DOHH2 (cell line): Measurements from ENCODE around the gene PDE8B.

Experiments used
- H3F3A ChIP-seq: fragments of 200-600 bp; sonication (generic), shearing (Covaris generic); 2 replicates; pipeline ENCODE4 v1.6.0; 2016; ENCODE audit warnings: antibody characterized with exemption, mild to moderate bottlenecking; ENCODE audit not compliant: control insufficient read depth, insufficient read depth
- H3K27ac ChIP-seq: fragments of 200-600 bp; sonication (generic); 2 replicates; pipeline ENCODE4 v1.5.1; 2014; ENCODE audit warnings: low read depth, mild to moderate bottlenecking, low read length, moderate library complexity
- H3K27me3 ChIP-seq: fragments of 200-600 bp; sonication (generic); 2 replicates; pipeline ENCODE4 v1.6.1; 2014; ENCODE audit warnings: mild to moderate bottlenecking, low read length, mixed read lengths; ENCODE audit not compliant: control insufficient read depth
- H3K36me3 ChIP-seq: fragments of 200-600 bp; sonication (generic); 2 replicates; pipeline ENCODE4 v1.6.1; 2014; ENCODE audit warnings: mild to moderate bottlenecking, low read length, moderate library complexity, mixed read lengths; ENCODE audit not compliant: control insufficient read depth
- H3K4me1 ChIP-seq: fragments of 200-600 bp; sonication (generic); 2 replicates; pipeline ENCODE4 v1.6.1; 2014; ENCODE audit warnings: mild to moderate bottlenecking, low read length, mixed read lengths; ENCODE audit not compliant: control insufficient read depth
- H3K4me2 ChIP-seq: fragments of 200-600 bp; sonication (generic); 2 replicates; pipeline ENCODE4 v1.6.0; 2014; ENCODE audit warnings: mild to moderate bottlenecking, low read length, moderate library complexity
- H3K4me3 ChIP-seq: fragments of 200-600 bp; sonication (generic); 2 replicates; pipeline ENCODE4 v1.5.1; 2014; ENCODE audit warnings: mild to moderate bottlenecking, low read length, mixed read lengths
- H3K79me2 ChIP-seq: fragments of 200-600 bp; sonication (generic); 2 replicates; pipeline ENCODE4 v1.6.1; 2014; ENCODE audit warnings: mild to moderate bottlenecking, low read length, mixed read lengths; ENCODE audit not compliant: control insufficient read depth
- H3K9me2 ChIP-seq: fragments of 200-600 bp; sonication (generic); replicated peaks from 2 replicates; pipeline ENCODE4 v1.6.1; 2014; ENCODE audit warnings: mild to moderate bottlenecking, low read length, mixed read lengths; ENCODE audit not compliant: control insufficient read depth
- H3K9me3 ChIP-seq: fragments of 200-600 bp; sonication (generic); 2 replicates; pipeline ENCODE4 v1.6.1; 2014; ENCODE audit warnings: antibody characterized with exemption, low read length, mixed read lengths; ENCODE audit not compliant: control insufficient read depth, insufficient read depth
- H4K20me1 ChIP-seq: fragments of 200-600 bp; sonication (generic); 2 replicates; pipeline ENCODE4 v1.6.0; 2014; ENCODE audit warnings: low read depth, mild to moderate bottlenecking, antibody characterized with exemption, low read length, moderate library complexity; ENCODE audit not compliant: control insufficient read depth, insufficient read depth
- EZH2phosphoT487 ChIP-seq: fragments of 200-600 bp; sonication (generic); IDR thresholded peaks from 2 replicates; pipeline ENCODE4 v1.6.1; 2017; ENCODE audit warnings: borderline replicate concordance, mild to moderate bottlenecking, antibody characterized with exemption, low read length, moderate library complexity, mixed read lengths
- TF ChIP-seq, protein P1 (sequence below): fragments of 200-600 bp; sonication (generic); IDR thresholded peaks from one replicate; pipeline ENCODE4 v1.5.1; 2014; ENCODE audit warnings: antibody characterized with exemption, mild to moderate bottlenecking, low read depth, low read length; ENCODE audit not compliant: poor library complexity, severe bottlenecking

Gene PDE8B

DNA sequence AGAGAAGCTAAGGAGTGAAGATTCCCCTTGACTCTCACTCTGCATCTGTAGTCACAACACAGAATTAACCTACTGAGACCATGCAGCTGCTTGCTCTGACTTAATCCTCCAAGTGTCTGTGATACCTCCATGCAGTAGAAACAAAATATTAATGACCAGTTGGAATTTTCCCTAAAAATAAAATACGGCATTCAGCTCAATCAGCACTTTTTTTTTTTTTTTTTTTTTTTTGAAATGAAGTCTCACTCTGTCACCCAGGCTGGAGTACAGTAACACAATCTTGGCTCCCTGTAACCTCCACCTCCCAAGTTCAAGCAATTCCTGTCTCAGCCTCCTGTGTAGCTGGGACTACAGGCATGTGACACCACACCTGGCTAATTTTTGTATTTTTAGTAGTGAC lies 233.2 kb downstream of the PDE8B start:
- H3K36me3 ChIP-seq, result peaks cover 31% of the 10 kb centered on the region
- no peak overlapping the region for H3K4me2 ChIP-seq
- no peaks in the 10 kb centered on the region for H3K4me1 ChIP-seq
- H3F3A ChIP-seq, result no peaks in the 10 kb centered on the region
- H3K27me3 ChIP-seq, result no peaks in the 10 kb centered on the region
- H3K9me3 ChIP-seq, result no peaks in the 10 kb centered on the region
- H3K79me2 ChIP-seq, result no peaks in the 10 kb centered on the region
- no peak overlapping the region for H3K27ac ChIP-seq
- no peak overlapping the region for H3K4me3 ChIP-seq
- H4K20me1 ChIP-seq, result no peaks in the 10 kb centered on the region
- H3K9me2 ChIP-seq, result no peaks in the 10 kb centered on the region
- no peak for TF ChIP-seq EZH2phosphoT487
- TF ChIP-seq, protein P1, sequence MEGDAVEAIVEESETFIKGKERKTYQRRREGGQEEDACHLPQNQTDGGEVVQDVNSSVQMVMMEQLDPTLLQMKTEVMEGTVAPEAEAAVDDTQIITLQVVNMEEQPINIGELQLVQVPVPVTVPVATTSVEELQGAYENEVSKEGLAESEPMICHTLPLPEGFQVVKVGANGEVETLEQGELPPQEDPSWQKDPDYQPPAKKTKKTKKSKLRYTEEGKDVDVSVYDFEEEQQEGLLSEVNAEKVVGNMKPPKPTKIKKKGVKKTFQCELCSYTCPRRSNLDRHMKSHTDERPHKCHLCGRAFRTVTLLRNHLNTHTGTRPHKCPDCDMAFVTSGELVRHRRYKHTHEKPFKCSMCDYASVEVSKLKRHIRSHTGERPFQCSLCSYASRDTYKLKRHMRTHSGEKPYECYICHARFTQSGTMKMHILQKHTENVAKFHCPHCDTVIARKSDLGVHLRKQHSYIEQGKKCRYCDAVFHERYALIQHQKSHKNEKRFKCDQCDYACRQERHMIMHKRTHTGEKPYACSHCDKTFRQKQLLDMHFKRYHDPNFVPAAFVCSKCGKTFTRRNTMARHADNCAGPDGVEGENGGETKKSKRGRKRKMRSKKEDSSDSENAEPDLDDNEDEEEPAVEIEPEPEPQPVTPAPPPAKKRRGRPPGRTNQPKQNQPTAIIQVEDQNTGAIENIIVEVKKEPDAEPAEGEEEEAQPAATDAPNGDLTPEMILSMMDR, result no peak

DNA sequence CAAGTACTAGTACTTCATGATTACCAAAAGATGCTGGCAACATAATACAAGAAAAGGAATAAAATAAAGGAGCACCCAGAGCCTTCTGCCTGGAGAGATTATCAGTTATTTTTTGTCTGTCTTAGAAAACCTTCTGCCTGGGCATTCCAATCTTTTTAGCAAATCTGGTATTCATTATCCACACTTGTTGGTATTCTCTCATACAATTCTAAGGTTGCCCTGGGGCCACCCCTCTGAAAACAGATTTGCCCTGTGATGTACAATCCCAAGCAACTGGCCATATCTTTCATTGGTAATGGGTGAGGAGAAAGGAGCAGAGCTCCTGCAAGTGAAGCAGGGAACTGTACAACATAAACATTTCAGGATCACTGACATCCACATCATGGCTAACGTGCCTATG lies 233.9 kb downstream of the PDE8B start:
- no peaks in the 10 kb centered on the region for H3K79me2 ChIP-seq
- H4K20me1 ChIP-seq, result no peaks in the 10 kb centered on the region
- H3K4me1 ChIP-seq, result no peaks in the 10 kb centered on the region
- H3K36me3 ChIP-seq, result peaks cover 38% of the 10 kb centered on the region
- H3F3A ChIP-seq, result no peaks in the 10 kb centered on the region
- H3K27ac ChIP-seq, result no peak overlapping the region
- no peak overlapping the region for H3K4me2 ChIP-seq
- H3K9me2 ChIP-seq, result no peaks in the 10 kb centered on the region
- H3K4me3 ChIP-seq, result no peak overlapping the region
- TF ChIP-seq EZH2phosphoT487, result no peak
- TF ChIP-seq, protein P1, result no peak
- H3K9me3 ChIP-seq, result no peaks in the 10 kb centered on the region
- no peaks in the 10 kb centered on the region for H3K27me3 ChIP-seq

DNA sequence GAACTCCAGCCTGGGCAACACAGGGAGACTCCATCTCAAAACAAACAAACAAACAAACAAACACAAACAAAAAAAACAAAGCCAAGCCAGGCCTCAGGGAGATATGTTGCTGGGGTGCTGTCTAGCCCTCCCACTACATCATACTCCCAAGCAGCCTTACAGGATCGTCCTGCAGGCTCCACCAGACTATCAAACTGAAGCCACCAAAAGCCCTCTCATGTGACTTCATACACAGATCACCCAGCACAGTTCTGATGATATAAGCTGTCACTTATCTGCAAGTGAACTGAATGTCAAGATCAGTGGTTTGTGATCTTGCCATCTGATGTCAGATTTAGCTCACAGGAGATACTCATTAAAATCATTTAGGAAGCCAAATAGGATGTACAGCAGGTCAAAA lies 238.4 kb downstream of the PDE8B start:
- H3K4me1 ChIP-seq, result no peaks in the 10 kb centered on the region
- H3K27ac ChIP-seq, result no peak overlapping the region
- H3K27me3 ChIP-seq, result no peaks in the 10 kb centered on the region
- H3K9me2 ChIP-seq, result no peaks in the 10 kb centered on the region
- H4K20me1 ChIP-seq, result no peaks in the 10 kb centered on the region
- H3K9me3 ChIP-seq, result no peaks in the 10 kb centered on the region
- no peaks in the 10 kb centered on the region for H3K79me2 ChIP-seq
- H3K4me3 ChIP-seq, result no peak overlapping the region
- H3K4me2 ChIP-seq, result no peak overlapping the region
- peaks cover 54% of the 10 kb centered on the region for H3K36me3 ChIP-seq
- no peaks in the 10 kb centered on the region for H3F3A ChIP-seq
- TF ChIP-seq, protein P1, result no peak
- TF ChIP-seq EZH2phosphoT487, result no peak

DNA sequence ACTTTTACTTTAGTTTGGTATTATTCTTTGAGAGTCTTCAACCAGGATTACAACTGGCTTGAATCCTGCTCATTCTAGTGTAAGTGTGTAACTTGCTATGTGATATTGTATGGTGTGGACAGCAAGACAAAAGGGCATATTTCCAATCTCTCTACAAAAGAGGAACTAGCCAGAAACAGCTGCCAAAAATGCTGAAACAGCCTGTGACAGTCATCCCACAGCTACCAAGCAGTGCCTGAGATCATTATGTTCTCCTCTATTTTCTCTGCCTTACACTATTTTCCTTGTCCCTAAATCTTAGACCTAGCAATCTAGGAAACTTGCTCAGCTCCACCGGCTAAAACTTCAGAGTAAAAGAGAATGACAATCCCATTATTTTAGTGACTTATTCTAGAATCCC lies 238.8 kb downstream of the PDE8B start:
- Histone ChIP-seq H4K20me1 (no peaks in the 10 kb centered on the region), H3K27ac (no peak overlapping the region)

More for the DNA sequence above, 238.8 kb downstream of the PDE8B start:
- no peaks in the 10 kb centered on the region for H3F3A ChIP-seq
- no peak overlapping the region for H3K4me2 ChIP-seq
- no peaks in the 10 kb centered on the region for H3K4me1 ChIP-seq
- no peak overlapping the region for H3K4me3 ChIP-seq
- TF ChIP-seq EZH2phosphoT487, result no peak
- TF ChIP-seq, protein P1, result no peak
- H3K9me2 ChIP-seq, result no peaks in the 10 kb centered on the region
- H3K27me3 ChIP-seq, result no peaks in the 10 kb centered on the region
- peaks cover 57% of the 10 kb centered on the region for H3K36me3 ChIP-seq
- H3K9me3 ChIP-seq, result no peaks in the 10 kb centered on the region
- no peaks in the 10 kb centered on the region for H3K79me2 ChIP-seq
